Kidney (tissue), 22 donors: ENCODE measurements around the gene ALKBH3. TPM values are rescaled to one million over a fixed set of nuclear protein-coding genes. Genes with fewer than 3 reads are reported as not detected.

Experiments
- DNase-seq, 5 donors: peaks; one replicate each; pipeline ENCODE4 v3.0.0-alpha.2; 2013 to 2020
- FAIRE-seq: peaks from 2 replicates; lab custom pipeline; 2012; peaks lifted over from hg19 to GRCh38; lab: Jason Lieb, UNC
- H3K27ac ChIP-seq, 2 donors: one replicate each; pipeline ENCODE4 v1.7.0; 2013; ENCODE audit warnings: low read depth in 2 of 2, low read length in 2 of 2, inconsistent platforms in 1 of 2
- H3K27me3 ChIP-seq: one replicate; pipeline ENCODE4 v1.7.1; 2013; ENCODE audit warnings: low read length, inconsistent platforms; ENCODE audit not compliant: control insufficient read depth, insufficient read depth
- H3K36me3 ChIP-seq, 3 donors: one replicate each; pipeline versions ENCODE4 v1.7.0 to v1.7.1; 2013; ENCODE audit warnings: low read length in 3 of 3, control low read depth in 1 of 3, inconsistent platforms in 1 of 3; ENCODE audit not compliant: insufficient read depth in 3 of 3, control insufficient read depth in 2 of 3
- H3K4me1 ChIP-seq, 3 donors: one replicate each; pipeline versions ENCODE4 v1.7.0 to v1.7.1; 2013; ENCODE audit warnings: low read length in 3 of 3, inconsistent platforms in 1 of 3, low read depth in 1 of 3; ENCODE audit not compliant: control insufficient read depth in 2 of 3, insufficient read depth in 2 of 3
- H3K4me3 ChIP-seq, 3 donors: one replicate each; pipeline versions ENCODE4 v1.7.0 to v1.8.1; 2013; ENCODE audit warnings: low read length in 3 of 3, control low read depth in 1 of 3, inconsistent platforms in 1 of 3
- H3K9ac ChIP-seq, 3 donors: one replicate each; pipeline versions ENCODE4 v1.7.0 to v1.7.1; 2013; ENCODE audit warnings: low read length in 3 of 3, control low read depth in 1 of 3, inconsistent platforms in 1 of 3
- H3K9me3 ChIP-seq, 3 donors: one replicate each; pipeline versions ENCODE4 v1.7.0 to v1.7.1; 2013; ENCODE audit warnings: low read length in 3 of 3, control low read depth in 1 of 3, inconsistent platforms in 1 of 3; ENCODE audit not compliant: control insufficient read depth in 2 of 3, insufficient read depth in 1 of 3
- CTCF ChIP-seq: IDR thresholded peaks from 3 replicates; pipeline ENCODE4 v1.5.1; 2012; ENCODE audit warnings: mild to moderate bottlenecking, moderate library complexity, borderline replicate concordance; ENCODE audit not compliant: insufficient read depth; ENCODE audit errors: extremely low read depth
- intact Hi-C: fragments of 100-400 bp; cut with DNase I; formaldehyde crosslinking; loops from one replicate; pipeline ENCODE4 v1.11.1; 2022
- long read RNA-seq, 10 donors: library from polyadenylated mRNA in 1 of 10; unstranded in 1 of 10; transcript quantifications; one replicate each; pipeline ENCODE4 v2.0.0 and lab custom pipeline, GENCODE V29; 2021 to 2026
- polyA plus RNA-seq: library from polyadenylated mRNA; stranded (reverse); fragments of 350-450 nt; fragmentation: Illumina TruSeq; extraction: RNeasy Lipid Tissue Mini Kit (QIAGEN cat#74804); gene quantifications from one replicate; pipeline ENCODE4 v1.2.3, GENCODE V29; 2014; ENCODE audit warnings: low read depth, low replicate concordance; ENCODE audit not compliant: insufficient read depth
- total RNA-seq: library from RNA; stranded (reverse); fragmentation: NEBNext Ultra II Directional; extraction: Animal tissue kit (Norgen Biotek cat#: 25700); gene quantifications from one replicate; pipeline ENCODE4 v1.2.1, GENCODE V29; 2021
- donor health status: control.
- donor health status: control.
- donor health status: control.
- donor health status: control.
- donor health status: control.
- donor health status: DM: yes; HTN: yes; CAD: no.
- donor health status: Normal renal cell carcinoma (clear cell type).

Gene ALKBH3
- total RNA-seq: 49.0 TPM
- 23.8 TPM for polyA plus RNA-seq
- long read RNA-seq, donor 1, partial matches to known transcripts: 0 of 3 reads
- long read RNA-seq, donor 1, other reads (novel, unspliced or antisense): 0 of 3 reads
- long read RNA-seq, donor 2, partial matches to known transcripts: 0 of 4 reads
- long read RNA-seq, donor 2, other reads (novel, unspliced or antisense): 0 of 4 reads
- long read RNA-seq, donor 3, partial matches to known transcripts: 0 of 3 reads
- long read RNA-seq, donor 3, other reads (novel, unspliced or antisense): 0 of 3 reads
- long read RNA-seq, donor 4, partial matches to known transcripts: 0 of 1 reads
- long read RNA-seq, donor 4, other reads (novel, unspliced or antisense): 0 of 1 reads
- long read RNA-seq, donor 5: 0 reads
- long read RNA-seq, donor 6, partial matches to known transcripts: 0 of 6 reads
- long read RNA-seq, donor 6, other reads (novel, unspliced or antisense): 0 of 6 reads
- long read RNA-seq, donor 7, partial matches to known transcripts: 0 of 4 reads
- long read RNA-seq, donor 7, other reads (novel, unspliced or antisense): 2 of 4 reads
- long read RNA-seq, donor 8, partial matches to known transcripts: 0 of 3 reads
- long read RNA-seq, donor 8, other reads (novel, unspliced or antisense): 0 of 3 reads
- long read RNA-seq, donor 9, partial matches to known transcripts: 0 of 1 reads
- long read RNA-seq, donor 9, other reads (novel, unspliced or antisense): 0 of 1 reads
- long read RNA-seq, donor 10, partial matches to known transcripts: 0 of 1 reads
- long read RNA-seq, donor 10, other reads (novel, unspliced or antisense): 0 of 1 reads

GRCh38 chr11:43880640-43881159, at the start of gene ALKBH3:
Gene ALKBH3 (plus strand): TSS chr11:43880831. CDS start chr11:43882653, 1,822 bp downstream.
- intact Hi-C loops: no loop called here
- no peak for TF ChIP-seq CTCF
- Histone ChIP-seq H3K36me3 (peaks cover 4 to 15% (median 10%) of the 10 kb centered on the region in 3 donors), H3K27me3 (no peaks in the 10 kb centered on the region), H3K4me3 (peak within 1 kb of the TSS; percentile 89 to 98 (median 94)), H3K27ac (no peak within 1 kb of the TSS), H3K9me3 (no peaks in the 10 kb centered on the region), H3K9ac (peak within 1 kb of the TSS; percentile 51 to 85 (median 64)), H3K4me1 (peaks cover 6 to 16% (median 15%) of the 10 kb centered on the region in 3 donors)
- FAIRE-seq (no peak), DNase-seq (peak; percentile 93 to 97 (median 95))

GRCh38 chr11:43830928-43831440, 49.6 kb upstream of the ALKBH3 start:
- Histone ChIP-seq H3K4me1 (peaks cover 0 to 10% (median 4%) of the 10 kb centered on the region in 3 donors), H3K9me3 (no peaks in the 10 kb centered on the region), H3K27ac (no peak overlapping the region), H3K9ac (no peak overlapping the region), H3K27me3 (no peaks in the 10 kb centered on the region), H3K36me3 (no peaks in the 10 kb centered on the region), H3K4me3 (no peak overlapping the region)
- DNase-seq (no peak), FAIRE-seq (no peak)
- intact Hi-C loops: no loop called here
- TF ChIP-seq CTCF: no peak

GRCh38 chr11:43832536-43832935, 48.1 kb upstream of the ALKBH3 start:
- Histone ChIP-seq H3K4me1 (peaks cover 0 to 10% (median 4%) of the 10 kb centered on the region in 3 donors), H3K27ac (no peak overlapping the region), H3K27me3 (no peaks in the 10 kb centered on the region), H3K4me3 (no peak overlapping the region), H3K9me3 (no peaks in the 10 kb centered on the region), H3K36me3 (no peaks in the 10 kb centered on the region), H3K9ac (no peak overlapping the region)
- no peak for DNase-seq
- intact Hi-C loops: no loop called here
- no peak for FAIRE-seq
- no peak for TF ChIP-seq CTCF
